Coronary artery (tissue), 2 donors: ENCODE data around the gene MYBPC1.
"Not testable (repeated sequence)": the region's sequence is repeated elsewhere in the genome, so short reads cannot be mapped to it uniquely, and the experiment has no call there.

Source experiments
- DNase-seq: peaks from one replicate; pipeline ENCODE4 v3.0.0-alpha.2; 2017; ENCODE audit warnings: low spot score
- H3K27ac ChIP-seq, 2 donors: fragments of 200-600 bp; sonication (generic); one replicate each; pipeline ENCODE4 v1.5.1; 2016 to 2019
- H3K4me3 ChIP-seq: fragments of 200-600 bp; sonication (generic); 2 replicates; pipeline ENCODE4 v1.5.1; 2016; ENCODE audit warnings: mild to moderate bottlenecking, moderate library complexity
- CTCF ChIP-seq: fragments of 200-600 bp; sonication (generic); IDR thresholded peaks from one replicate; pipeline ENCODE4 v1.5.1; 2019; ENCODE audit warnings: antibody characterized with exemption

Gene MYBPC1

GRCh38 chr12:101666052-101666728 lies 71.4 kb downstream of the MYBPC1 start:
- H3K4me3 ChIP-seq = no peak overlapping the region
- no peak for TF ChIP-seq CTCF
- no peak for DNase-seq
- no peak overlapping the region for H3K27ac ChIP-seq

GRCh38 chr12:101667591-101667990 lies 72.8 kb downstream of the MYBPC1 start:
- H3K4me3 ChIP-seq = no peak overlapping the region
- DNase-seq = no peak
- no peak for TF ChIP-seq CTCF
- H3K27ac ChIP-seq = no peak overlapping the region

- DNase-seq = no peak
- no peak overlapping the region for H3K27ac ChIP-seq
- TF ChIP-seq CTCF = peak; percentile 16
These were observed 75.4 kb downstream of the MYBPC1 start for GRCh38 chr12:101670007-101670671.

GRCh38 chr12:101671157-101671791 lies 76.5 kb downstream of the MYBPC1 start:
- Histone ChIP-seq H3K27ac (peak overlapping the region in 1 of 2 donors; percentile 7), H3K4me3 (no peak overlapping the region)
- no peak for DNase-seq
- TF ChIP-seq CTCF = no peak

More at GRCh38 chr12:101670007-101670671, 75.4 kb downstream of the MYBPC1 start:
- H3K4me3 ChIP-seq = no peak overlapping the region

- DNase-seq = no peak
- Histone ChIP-seq H3K27ac (peak overlapping the region in 1 of 2 donors; percentile 7), H3K4me3 (no peak overlapping the region)
- no peak for TF ChIP-seq CTCF
These were observed 77.1 kb downstream of the MYBPC1 start for GRCh38 chr12:101671833-101672232.

- DNase-seq = no peak
- Histone ChIP-seq H3K27ac (no peak overlapping the region), H3K4me3 (no peak overlapping the region)
- no peak for TF ChIP-seq CTCF
These were observed 80.8 kb downstream of the MYBPC1 start for GRCh38 chr12:101675555-101675954.

GRCh38 chr12:101676497-101676896 lies 81.7 kb downstream of the MYBPC1 start:
- H3K27ac ChIP-seq = not testable (repeated sequence)

More at GRCh38 chr12:101676497-101676896, 81.7 kb downstream of the MYBPC1 start:
- H3K4me3 ChIP-seq, DNase-seq: not testable (repeated sequence)
